ENCODE measurements around the gene TUT7.
"Not testable (repeated sequence)": the region's sequence is repeated elsewhere in the genome, so short reads cannot be mapped to it uniquely, and the experiment has no call there.

TUT7 gene

GRCh38 chr9:86300701-86301100 lies 53.5 kb downstream of the TUT7 start:
- DNase-seq (ENCODE audit: low read depth): no peak

GRCh38 chr9:86298873-86299272 lies 55.3 kb downstream of the TUT7 start:
- no peak for DNase-seq (ENCODE audit: low read depth)

GRCh38 chr9:86290341-86290740 lies 63.9 kb downstream of the TUT7 start:
- DNase-seq (ENCODE audit: low read depth): not testable (repeated sequence)

GRCh38 chr9:86288499-86289198 lies 65.6 kb downstream of the TUT7 start:
- DNase-seq (ENCODE audit: low read depth): no peak

DNA sequence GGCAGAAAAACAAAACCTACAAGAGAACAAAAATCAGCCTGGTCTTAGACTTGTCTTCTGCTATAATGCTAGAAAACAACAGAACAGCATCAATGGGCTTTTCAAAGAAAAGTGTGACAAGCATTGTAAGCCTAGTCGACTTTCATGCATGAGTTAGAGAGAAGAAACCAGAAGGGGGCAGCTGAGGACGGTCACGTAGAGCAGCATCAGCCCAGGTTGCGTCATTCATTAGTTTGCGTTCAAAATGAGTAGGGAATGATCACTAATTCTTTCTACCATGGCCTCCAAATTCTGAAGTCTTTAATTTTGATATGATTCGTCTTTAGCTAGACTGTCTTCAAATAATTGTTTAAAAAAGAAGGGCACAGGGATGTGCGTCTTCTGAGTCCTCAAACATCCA lies 67.2 kb downstream of the TUT7 start:
- no peak for DNase-seq (ENCODE audit: low read depth)

- DNase-seq (ENCODE audit: low read depth): no peak
These were observed 67.9 kb downstream of the TUT7 start for GRCh38 chr9:86286278-86286677.

GRCh38 chr9:86285261-86285660 lies 68.9 kb downstream of the TUT7 start:
- DNase-seq (ENCODE audit: low read depth): no peak

DNA sequence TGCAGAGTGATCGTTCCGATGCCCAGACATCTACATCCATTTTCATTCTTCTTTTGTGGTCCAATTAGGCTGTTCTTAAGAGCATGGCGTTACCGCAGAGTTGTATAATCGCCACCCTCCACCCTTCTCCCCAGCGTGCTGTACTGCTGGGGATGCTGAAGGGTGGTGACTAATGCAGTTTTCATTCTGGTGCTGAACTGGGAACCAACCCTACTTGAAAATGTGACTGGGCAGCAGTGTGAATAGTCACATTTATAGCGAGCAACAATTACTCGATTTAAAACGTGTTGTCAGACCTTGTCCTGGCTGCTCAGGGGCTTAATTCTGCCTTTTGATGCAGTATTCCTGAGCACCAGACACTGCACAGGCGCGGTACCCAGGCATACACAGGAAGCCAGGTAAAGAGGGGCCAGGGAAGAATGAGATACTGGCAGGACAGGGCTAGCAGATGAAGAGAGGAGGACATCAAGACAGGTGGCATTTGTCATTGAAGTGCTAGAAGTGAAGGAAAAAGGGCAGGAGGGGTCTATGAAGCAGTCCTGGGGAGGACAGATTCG lies 71.2 kb downstream of the TUT7 start:
- DNase-seq (ENCODE audit: low read depth): peak; percentile 2

GRCh38 chr9:86282077-86282978 lies 71.9 kb downstream of the TUT7 start, which contains the start of gene ISCA1:
Gene ISCA1, minus strand, starts transcription at chr9:86282538. Its CDS starts 80 bp downstream, at chr9:86282458.
- DNase-seq (ENCODE audit: low read depth): peak; percentile 98

DNA sequence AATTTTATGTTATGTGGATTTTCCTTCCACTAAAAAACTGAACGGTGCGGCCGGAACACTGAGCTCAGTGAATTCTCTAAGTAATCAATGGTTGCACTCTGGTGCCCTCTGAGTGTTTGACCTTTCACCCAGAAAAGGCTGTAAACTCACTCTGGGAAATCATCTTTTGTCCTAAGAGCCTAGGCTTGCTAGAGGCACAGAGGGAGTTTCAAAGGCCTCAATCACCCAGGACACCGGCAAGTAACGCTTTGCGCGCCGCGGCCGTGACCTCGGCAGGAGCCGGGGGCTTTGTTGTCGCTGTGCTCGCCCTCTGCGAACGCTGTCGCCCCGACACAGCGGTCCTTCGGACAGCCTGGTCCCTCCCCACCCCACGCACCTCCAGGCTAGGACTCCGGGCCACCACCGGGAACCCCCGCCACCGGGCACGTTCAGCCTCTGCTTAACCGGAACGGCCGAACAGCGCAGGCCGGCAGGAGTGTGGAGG lies 72.6 kb downstream of the TUT7 start:
- DNase-seq (ENCODE audit: low read depth): no peak

- no peak for DNase-seq (ENCODE audit: low read depth)
These were observed 73.6 kb downstream of the TUT7 start for GRCh38 chr9:86280580-86280979.

- DNase-seq (ENCODE audit: low read depth): no peak
These were observed 74.4 kb downstream of the TUT7 start for GRCh38 chr9:86279839-86280238.

DNA sequence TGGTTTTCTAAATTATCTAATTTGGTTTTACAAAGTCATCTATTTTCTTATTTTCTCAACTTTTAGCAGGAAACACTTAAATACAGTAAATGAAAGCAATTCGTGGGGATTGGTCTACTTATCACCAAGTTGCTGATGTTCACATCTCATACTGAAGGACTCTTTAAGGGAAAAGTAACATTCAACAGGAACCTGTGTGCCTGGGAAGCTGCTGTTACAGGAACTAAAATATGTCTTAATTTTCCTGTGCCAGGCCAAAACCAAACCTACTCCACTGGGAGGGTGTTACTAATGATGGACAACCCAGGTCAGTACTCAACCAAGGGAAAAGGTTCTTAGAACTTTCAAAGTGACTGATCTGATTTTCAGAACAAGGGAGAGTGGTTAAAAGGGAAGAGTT lies 77.1 kb downstream of the TUT7 start:
- no peak for DNase-seq (ENCODE audit: low read depth)

DNA sequence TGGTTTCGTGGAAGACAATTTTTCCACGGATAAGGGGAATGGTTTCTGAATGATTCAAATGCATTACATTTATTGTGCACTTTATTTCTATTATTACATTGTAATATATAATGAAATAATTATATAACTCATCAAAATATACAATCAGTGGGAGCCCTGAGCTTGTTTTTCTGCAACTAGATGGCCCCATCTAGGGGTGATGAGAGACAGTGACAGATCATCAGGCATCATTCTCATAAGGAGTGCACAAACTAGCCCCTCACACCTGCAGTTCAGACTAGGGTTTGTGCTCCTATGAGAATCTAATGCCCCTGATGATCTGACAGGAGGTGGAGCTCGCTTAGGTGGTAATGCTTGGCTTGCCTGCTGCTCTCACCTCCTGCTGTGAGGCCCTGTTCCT lies 78.2 kb downstream of the TUT7 start:
- no peak for DNase-seq (ENCODE audit: low read depth)

DNA sequence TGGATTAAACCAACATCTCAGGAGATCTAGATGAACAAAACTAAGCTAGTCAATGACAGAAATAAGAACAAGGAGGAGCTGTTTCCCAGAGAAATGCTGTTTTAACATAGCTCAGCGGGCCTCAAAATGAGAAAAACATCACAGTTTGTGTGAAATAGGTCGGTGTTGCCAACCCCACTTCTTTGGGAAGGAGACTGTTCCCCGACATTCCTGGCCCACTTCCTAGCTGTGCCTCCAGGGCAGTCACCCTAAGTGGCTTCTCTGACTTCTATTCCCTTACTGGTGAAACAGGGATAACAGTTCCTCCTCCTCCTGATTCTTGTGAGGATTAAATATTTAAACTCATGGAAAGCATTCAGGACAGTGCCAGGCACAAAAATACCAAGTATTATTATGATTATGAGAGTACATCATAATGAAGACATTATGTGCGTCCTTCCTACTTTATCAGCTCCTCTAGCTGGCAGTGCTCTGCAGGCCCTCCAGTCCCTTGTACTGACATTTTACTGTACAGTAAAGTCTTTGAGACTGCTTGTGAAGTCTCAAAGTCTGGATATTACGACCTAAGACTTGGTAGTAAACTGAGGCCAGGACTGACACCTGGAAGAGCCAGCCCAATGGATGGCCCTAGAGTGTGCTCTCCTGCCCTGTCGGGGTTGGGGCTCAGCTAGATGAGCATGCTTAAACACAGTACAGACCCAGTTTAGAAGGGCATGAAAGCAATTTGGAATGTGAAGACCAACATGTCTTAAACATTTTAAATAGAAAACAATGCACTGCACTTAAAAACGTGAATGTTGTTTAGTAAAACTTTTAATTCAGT lies 79.2 kb downstream of the TUT7 start:
- no peak for DNase-seq (ENCODE audit: low read depth)

DNA sequence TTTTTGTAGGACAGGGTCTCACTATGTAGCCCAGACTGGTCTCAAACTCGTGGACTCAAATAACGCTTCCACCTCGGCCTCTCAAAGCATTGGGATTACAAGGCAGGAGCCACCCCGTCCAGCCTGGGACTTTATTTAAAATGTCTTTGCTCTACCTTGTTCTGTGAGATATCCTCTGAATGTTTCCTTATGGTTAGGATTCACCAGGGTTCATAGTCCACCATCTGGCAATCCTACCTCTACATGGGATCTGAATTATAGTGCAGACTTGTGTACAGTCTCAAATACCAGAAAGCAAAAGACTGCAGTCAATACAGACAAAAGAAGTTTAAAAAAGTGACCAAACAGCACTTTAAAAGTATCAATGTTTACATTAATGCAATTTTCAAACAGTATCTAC lies 82.0 kb downstream of the TUT7 start:
- no peak for DNase-seq (ENCODE audit: low read depth)

- no peak for DNase-seq (ENCODE audit: low read depth)
These were observed 90.3 kb downstream of the TUT7 start for GRCh38 chr9:86263876-86264275.

DNA sequence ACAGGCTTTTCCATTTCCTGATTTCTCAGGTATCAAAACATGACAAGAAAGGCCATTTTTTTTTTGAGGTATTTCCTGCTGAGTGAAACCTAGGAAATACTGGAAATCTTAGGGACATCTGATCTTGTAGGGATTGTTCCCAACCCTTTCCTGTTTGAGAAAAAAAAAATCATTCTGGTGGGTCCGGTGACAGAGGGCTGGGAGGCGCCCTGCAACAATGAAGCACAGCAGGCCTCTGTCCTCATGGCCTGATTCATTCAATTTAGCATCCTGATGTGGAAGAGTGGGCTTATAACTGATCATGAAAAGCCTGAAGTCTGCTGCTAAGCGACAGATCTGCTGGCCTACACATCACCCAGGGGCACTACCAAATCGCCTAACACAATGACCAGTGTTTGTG lies 91.7 kb downstream of the TUT7 start:
- DNase-seq (ENCODE audit: low read depth): no peak

DNA sequence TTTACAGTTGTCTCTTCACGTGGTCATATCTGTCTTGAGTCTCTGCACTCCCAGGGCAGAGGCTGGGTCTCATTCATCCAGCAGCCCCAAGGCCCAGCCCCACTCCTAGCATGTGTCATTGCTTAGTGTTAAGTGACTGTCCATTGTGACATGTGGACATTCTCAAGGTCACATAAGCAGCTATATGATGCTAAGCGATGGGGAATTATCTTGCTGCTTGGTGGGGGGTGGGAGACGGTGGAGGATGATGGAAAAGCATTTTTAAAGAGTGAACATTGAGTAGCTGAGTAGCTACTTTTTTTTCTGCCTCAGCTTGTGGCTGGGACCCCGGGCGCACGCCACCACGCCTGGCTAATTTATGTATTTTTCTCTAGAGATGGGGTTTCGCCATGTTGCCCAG lies 94.7 kb downstream of the TUT7 start, which contains the start of gene C9orf153:
TSS of gene C9orf153 (minus strand) at position 101 of the 400 bp plus-strand sequence. CDS start 30,054 bp downstream, outside the sequence.
- DNase-seq (ENCODE audit: low read depth): no peak

GRCh38 chr9:86257391-86257790 lies 96.8 kb downstream of the TUT7 start:
- no peak for DNase-seq (ENCODE audit: low read depth)

DNA sequence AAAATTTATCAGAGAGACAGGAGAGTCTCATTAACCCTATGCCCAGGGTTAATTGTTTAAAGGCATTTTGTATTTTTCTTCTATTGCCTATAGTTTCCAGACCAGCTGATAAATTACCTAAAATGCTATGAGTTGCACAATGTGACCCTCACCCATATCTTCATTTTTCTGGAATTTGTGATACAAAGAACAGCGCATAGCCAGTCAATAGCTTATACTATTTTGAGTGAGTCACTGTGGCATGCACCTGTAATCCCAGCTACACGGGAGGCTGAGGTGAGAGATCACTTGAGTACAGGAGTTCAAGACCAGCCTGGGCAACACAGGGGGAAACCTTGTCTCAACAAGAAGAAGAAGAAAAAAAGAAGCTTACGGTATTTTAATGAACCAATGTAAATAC lies 97.6 kb downstream of the TUT7 start:
- no peak for DNase-seq (ENCODE audit: low read depth)

GRCh38 chr9:86253577-86253976 lies 100.6 kb downstream of the TUT7 start:
- DNase-seq (ENCODE audit: low read depth): no peak
